Activated CD4-positive, alpha-beta T cell treated with anti-CD3 and anti-CD28 coated beads for 48 hours (primary cell): ENCODE data around the gene JAG2.

Experiments used
- DNase-seq: peaks from one replicate; pipeline ENCODE4 v3.0.0-alpha.2; 2020

JAG2 gene

GRCh38 chr14:105165134-105165704 lies 3.4 kb downstream of the JAG2 start:
- no peak for DNase-seq

- DNase-seq, result no peak
Measured at GRCh38 chr14:105163040-105163742, 5.4 kb downstream of the JAG2 start.

GRCh38 chr14:105162669-105162979 lies 6.0 kb downstream of the JAG2 start:
- DNase-seq, result no peak

- no peak for DNase-seq
Measured at GRCh38 chr14:105161964-105162668, 6.5 kb downstream of the JAG2 start.

- DNase-seq, result no peak
Measured at GRCh38 chr14:105161309-105161708, 7.3 kb downstream of the JAG2 start.

GRCh38 chr14:105160776-105161175 lies 7.8 kb downstream of the JAG2 start:
- no peak for DNase-seq

GRCh38 chr14:105159344-105159743 lies 9.2 kb downstream of the JAG2 start:
- DNase-seq, result no peak

- no peak for DNase-seq
Measured at GRCh38 chr14:105158794-105159193, 9.8 kb downstream of the JAG2 start.

GRCh38 chr14:105157872-105158271 lies 10.7 kb downstream of the JAG2 start:
- DNase-seq, result no peak

- no peak for DNase-seq
Measured at GRCh38 chr14:105156414-105157375, 11.9 kb downstream of the JAG2 start.

- DNase-seq, result no peak
Measured at GRCh38 chr14:105155681-105156413, 12.7 kb downstream of the JAG2 start.

GRCh38 chr14:105155071-105155651 lies 13.4 kb downstream of the JAG2 start:
- no peak for DNase-seq

- DNase-seq, result no peak
Measured at GRCh38 chr14:105154476-105154871, 14.1 kb downstream of the JAG2 start.

- DNase-seq, result no peak
Measured at GRCh38 chr14:105153739-105154475, 14.7 kb downstream of the JAG2 start.

- DNase-seq, result no peak
Measured at GRCh38 chr14:105153331-105153731, 15.2 kb downstream of the JAG2 start.

GRCh38 chr14:105152794-105153241 lies 15.8 kb downstream of the JAG2 start:
- no peak for DNase-seq

- no peak for DNase-seq
Measured at GRCh38 chr14:105151838-105152793, 16.5 kb downstream of the JAG2 start.

- no peak for DNase-seq
Measured at GRCh38 chr14:105151084-105151837, 17.3 kb downstream of the JAG2 start.

- no peak for DNase-seq
Measured at GRCh38 chr14:105150368-105151083, 18.1 kb downstream of the JAG2 start.
